Cardiac fibroblast (primary cell): ENCODE measurements around the gene SKAP2.

Experiments
- DNase-seq, 2 donors: peaks; one replicate each; pipeline versions ENCODE4 v3.0.0 to v3.0.0-alpha.2; 2010; ENCODE audit warnings: low read depth in 2 of 2
- H3K4me3 ChIP-seq, 2 donors: replicated peaks in 1 of 2; 1 replicate in 1 of 2; 2 replicates in 1 of 2; pipeline ENCODE4 v1.5.1; 2011; ENCODE audit warnings: low read depth in 2 of 2, low read length in 2 of 2, mild to moderate bottlenecking in 2 of 2, moderate library complexity in 1 of 2
- TF ChIP-seq, protein P1 (sequence below): IDR thresholded peaks from one replicate; pipeline ENCODE4 v1.5.1; 2011; ENCODE audit warnings: low read depth, mild to moderate bottlenecking, low read length, inconsistent platforms

Gene SKAP2

DNA sequence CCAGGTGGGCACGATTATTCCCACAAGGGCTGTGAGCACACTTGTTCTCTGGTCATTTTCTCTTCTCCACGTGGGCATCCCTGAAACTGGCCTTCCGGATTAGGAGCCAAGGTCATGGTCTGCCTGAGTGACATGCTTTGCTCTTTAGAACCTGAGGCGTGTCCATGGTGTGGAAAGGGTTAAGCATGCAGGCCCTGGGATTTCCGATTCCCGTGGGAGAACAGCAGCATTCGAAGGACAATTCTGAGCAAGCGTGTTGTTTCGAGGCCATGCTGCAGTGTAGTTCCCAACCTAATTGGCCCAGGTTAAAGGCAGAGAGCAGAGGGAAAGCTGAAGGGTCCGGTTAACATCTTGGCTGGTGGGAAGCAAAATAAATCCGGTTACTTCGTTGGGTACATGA, 245.9 kb downstream of the SKAP2 start:
- no peak for DNase-seq
- TF ChIP-seq, protein P1, sequence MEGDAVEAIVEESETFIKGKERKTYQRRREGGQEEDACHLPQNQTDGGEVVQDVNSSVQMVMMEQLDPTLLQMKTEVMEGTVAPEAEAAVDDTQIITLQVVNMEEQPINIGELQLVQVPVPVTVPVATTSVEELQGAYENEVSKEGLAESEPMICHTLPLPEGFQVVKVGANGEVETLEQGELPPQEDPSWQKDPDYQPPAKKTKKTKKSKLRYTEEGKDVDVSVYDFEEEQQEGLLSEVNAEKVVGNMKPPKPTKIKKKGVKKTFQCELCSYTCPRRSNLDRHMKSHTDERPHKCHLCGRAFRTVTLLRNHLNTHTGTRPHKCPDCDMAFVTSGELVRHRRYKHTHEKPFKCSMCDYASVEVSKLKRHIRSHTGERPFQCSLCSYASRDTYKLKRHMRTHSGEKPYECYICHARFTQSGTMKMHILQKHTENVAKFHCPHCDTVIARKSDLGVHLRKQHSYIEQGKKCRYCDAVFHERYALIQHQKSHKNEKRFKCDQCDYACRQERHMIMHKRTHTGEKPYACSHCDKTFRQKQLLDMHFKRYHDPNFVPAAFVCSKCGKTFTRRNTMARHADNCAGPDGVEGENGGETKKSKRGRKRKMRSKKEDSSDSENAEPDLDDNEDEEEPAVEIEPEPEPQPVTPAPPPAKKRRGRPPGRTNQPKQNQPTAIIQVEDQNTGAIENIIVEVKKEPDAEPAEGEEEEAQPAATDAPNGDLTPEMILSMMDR = no peak
- H3K4me3 ChIP-seq = no peak overlapping the region
